ENCODE data around the gene RGS6.

DNA sequence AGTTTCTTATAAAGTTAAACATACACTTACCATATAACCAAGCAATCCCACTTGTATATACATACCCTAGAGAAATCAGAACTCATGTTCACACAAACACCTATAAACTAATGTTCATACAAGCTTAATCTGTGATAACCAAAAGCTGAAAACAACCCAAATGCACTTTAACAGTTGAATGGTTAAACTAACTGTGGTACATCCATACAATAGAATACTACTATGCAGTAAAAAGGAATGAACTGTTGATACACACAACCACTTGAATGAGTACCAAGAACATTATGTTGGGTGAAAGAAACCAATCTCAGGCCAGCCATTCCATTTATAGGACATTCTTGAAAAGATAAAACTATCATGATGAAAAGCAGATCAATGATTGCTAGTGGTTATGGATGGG is 534.1 kb downstream of the RGS6 start:
- TF ChIP-seq EZH2phosphoT487 (IDR thresholded peaks at IDR 0.05; ENCODE audit: borderline replicate concordance, low read length) = no peak
- TF ChIP-seq, protein P1, sequence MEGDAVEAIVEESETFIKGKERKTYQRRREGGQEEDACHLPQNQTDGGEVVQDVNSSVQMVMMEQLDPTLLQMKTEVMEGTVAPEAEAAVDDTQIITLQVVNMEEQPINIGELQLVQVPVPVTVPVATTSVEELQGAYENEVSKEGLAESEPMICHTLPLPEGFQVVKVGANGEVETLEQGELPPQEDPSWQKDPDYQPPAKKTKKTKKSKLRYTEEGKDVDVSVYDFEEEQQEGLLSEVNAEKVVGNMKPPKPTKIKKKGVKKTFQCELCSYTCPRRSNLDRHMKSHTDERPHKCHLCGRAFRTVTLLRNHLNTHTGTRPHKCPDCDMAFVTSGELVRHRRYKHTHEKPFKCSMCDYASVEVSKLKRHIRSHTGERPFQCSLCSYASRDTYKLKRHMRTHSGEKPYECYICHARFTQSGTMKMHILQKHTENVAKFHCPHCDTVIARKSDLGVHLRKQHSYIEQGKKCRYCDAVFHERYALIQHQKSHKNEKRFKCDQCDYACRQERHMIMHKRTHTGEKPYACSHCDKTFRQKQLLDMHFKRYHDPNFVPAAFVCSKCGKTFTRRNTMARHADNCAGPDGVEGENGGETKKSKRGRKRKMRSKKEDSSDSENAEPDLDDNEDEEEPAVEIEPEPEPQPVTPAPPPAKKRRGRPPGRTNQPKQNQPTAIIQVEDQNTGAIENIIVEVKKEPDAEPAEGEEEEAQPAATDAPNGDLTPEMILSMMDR (IDR thresholded peaks at IDR 0.05; ENCODE audit: low read depth, low read length, poor library complexity, severe bottlenecking) = no peak

Measured in DOHH2 (cell line).